ENCODE data around the gene SLC9A9.

Gene SLC9A9

GRCh38 chr3:143637133-143637532, 211.1 kb downstream of the SLC9A9 start (continued):
- TF ChIP-seq GLIS3 (CRISPR knock-in tag; IDR thresholded peaks at IDR 0.05), result no peak
- TF ChIP-seq ZFP3 (CRISPR knock-in tag; IDR thresholded peaks at IDR 0.05), result no peak
- no peak for TF ChIP-seq ZNF70 (CRISPR knock-in tag; IDR thresholded peaks at IDR 0.05)
- TF ChIP-seq CREB5 (CRISPR knock-in tag; IDR thresholded peaks at IDR 0.05; ENCODE audit: low read depth), result no peak
- no peak for TF ChIP-seq ZNF8 (CRISPR knock-in tag; IDR thresholded peaks at IDR 0.05)
- TF ChIP-seq POU6F1 (CRISPR knock-in tag; IDR thresholded peaks at IDR 0.05; ENCODE audit: borderline replicate concordance, low read depth), result no peak
- no peak for TF ChIP-seq RARB (CRISPR knock-in tag; IDR thresholded peaks at IDR 0.05)
- no peak for TF ChIP-seq ESRRG (CRISPR knock-in tag; IDR thresholded peaks at IDR 0.05)

GRCh38 chr3:143634991-143635390, 213.3 kb downstream of the SLC9A9 start:
- TF ChIP-seq GLIS3 (CRISPR knock-in tag; IDR thresholded peaks at IDR 0.05) (no peak), OSR1 (CRISPR knock-in tag; IDR thresholded peaks at IDR 0.05) (no peak), ZNF565 (CRISPR knock-in tag; conservative IDR thresholded peaks at IDR 0.05; ENCODE audit: low read depth) (no peak), POU6F1 (CRISPR knock-in tag; IDR thresholded peaks at IDR 0.05; ENCODE audit: borderline replicate concordance, low read depth) (no peak)
- no peak for ATAC-seq

GRCh38 chr3:143634427-143634826, 213.8 kb downstream of the SLC9A9 start:
- TF ChIP-seq TOX (CRISPR knock-in tag; IDR thresholded peaks at IDR 0.05; ENCODE audit: borderline replicate concordance) (no peak), OSR1 (CRISPR knock-in tag; IDR thresholded peaks at IDR 0.05) (no peak), POU6F1 (CRISPR knock-in tag; IDR thresholded peaks at IDR 0.05; ENCODE audit: borderline replicate concordance, low read depth) (no peak), TCF4 (CRISPR knock-in tag; IDR thresholded peaks at IDR 0.05; ENCODE audit: borderline replicate concordance) (no peak), PPARA (CRISPR knock-in tag; IDR thresholded peaks at IDR 0.05; ENCODE audit: borderline replicate concordance) (no peak), PATZ1 (CRISPR knock-in tag; IDR thresholded peaks at IDR 0.05; ENCODE audit: borderline replicate concordance) (no peak), ZC3H10 (CRISPR knock-in tag; IDR thresholded peaks at IDR 0.05) (no peak), ISL1 (CRISPR knock-in tag; IDR thresholded peaks at IDR 0.05) (no peak), RARB (CRISPR knock-in tag; IDR thresholded peaks at IDR 0.05) (no peak), ZFP30 (CRISPR knock-in tag; IDR thresholded peaks at IDR 0.05) (no peak), CSDC2 (CRISPR knock-in tag; IDR thresholded peaks at IDR 0.05) (no peak), ZFP3 (CRISPR knock-in tag; IDR thresholded peaks at IDR 0.05) (no peak), ZNF70 (CRISPR knock-in tag; IDR thresholded peaks at IDR 0.05) (no peak), ZNF8 (CRISPR knock-in tag; IDR thresholded peaks at IDR 0.05) (no peak), TSHZ2 (CRISPR knock-in tag; IDR thresholded peaks at IDR 0.05) (no peak), BACH2 (CRISPR knock-in tag; IDR thresholded peaks at IDR 0.05; ENCODE audit: borderline replicate concordance) (no peak), ARNTL (CRISPR knock-in tag; IDR thresholded peaks at IDR 0.05; ENCODE audit: borderline replicate concordance, low read depth) (no peak)
- ATAC-seq, result no peak
